ENCODE data around the gene PNKP.

PNKP gene

DNA sequence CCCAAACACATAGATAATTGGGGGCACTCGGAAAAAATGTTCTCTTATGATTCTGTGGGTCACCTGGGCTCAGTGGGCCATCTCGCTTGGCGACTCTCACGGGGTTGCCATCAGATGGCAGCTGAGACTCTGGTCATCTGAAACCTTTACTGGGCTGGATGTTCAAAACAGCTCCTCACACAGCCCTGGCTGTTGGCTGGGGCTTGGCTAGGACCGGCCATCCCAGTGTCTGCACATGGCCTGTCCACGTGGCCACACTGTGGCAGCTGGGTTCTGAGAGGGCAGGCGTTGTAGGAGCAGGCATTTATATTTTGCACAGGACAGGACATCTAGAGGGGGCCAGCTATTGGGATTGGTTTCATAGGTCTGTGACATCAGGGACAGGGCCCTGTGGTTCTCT, 33.8 kb downstream of the PNKP start:
- Histone ChIP-seq H3K9me3 (ENCODE audit: insufficient read depth, low read length) (no peaks in the 10 kb centered on the region), H3K4me2 (ENCODE audit: low read depth, low read length, poor library complexity, severe bottlenecking) (no peak overlapping the region), H3K79me2 (ENCODE audit: insufficient read depth, low read length) (no peaks in the 10 kb centered on the region), H3K36me3 (ENCODE audit: low read length) (peaks cover under 1% of the 10 kb centered on the region; the same call in 1 of the 2 replicates), H3K27ac (ENCODE audit: low read depth, low read length) (no peak overlapping the region), H3F3A (ENCODE audit: insufficient read depth) (no peaks in the 10 kb centered on the region), H3K27me3 (ENCODE audit: low read length) (no peaks in the 10 kb centered on the region), H3K9ac (ENCODE audit: low read length) (no peak overlapping the region), H2AFZ (ENCODE audit: low read depth, low read length, severe bottlenecking) (no peak overlapping the region), H3K9me2 (replicated peaks; ENCODE audit: insufficient read depth, low read length) (no peaks in the 10 kb centered on the region), H3K4me3 (ENCODE audit: insufficient read depth, low read length, poor library complexity, severe bottlenecking) (no peak overlapping the region), H4K20me1 (ENCODE audit: low read depth, low read length) (no peaks in the 10 kb centered on the region)
- no peak for TF ChIP-seq EZH2phosphoT487 (conservative IDR thresholded peaks at IDR 0.05; ENCODE audit: low read length)
- TF ChIP-seq, protein P1, sequence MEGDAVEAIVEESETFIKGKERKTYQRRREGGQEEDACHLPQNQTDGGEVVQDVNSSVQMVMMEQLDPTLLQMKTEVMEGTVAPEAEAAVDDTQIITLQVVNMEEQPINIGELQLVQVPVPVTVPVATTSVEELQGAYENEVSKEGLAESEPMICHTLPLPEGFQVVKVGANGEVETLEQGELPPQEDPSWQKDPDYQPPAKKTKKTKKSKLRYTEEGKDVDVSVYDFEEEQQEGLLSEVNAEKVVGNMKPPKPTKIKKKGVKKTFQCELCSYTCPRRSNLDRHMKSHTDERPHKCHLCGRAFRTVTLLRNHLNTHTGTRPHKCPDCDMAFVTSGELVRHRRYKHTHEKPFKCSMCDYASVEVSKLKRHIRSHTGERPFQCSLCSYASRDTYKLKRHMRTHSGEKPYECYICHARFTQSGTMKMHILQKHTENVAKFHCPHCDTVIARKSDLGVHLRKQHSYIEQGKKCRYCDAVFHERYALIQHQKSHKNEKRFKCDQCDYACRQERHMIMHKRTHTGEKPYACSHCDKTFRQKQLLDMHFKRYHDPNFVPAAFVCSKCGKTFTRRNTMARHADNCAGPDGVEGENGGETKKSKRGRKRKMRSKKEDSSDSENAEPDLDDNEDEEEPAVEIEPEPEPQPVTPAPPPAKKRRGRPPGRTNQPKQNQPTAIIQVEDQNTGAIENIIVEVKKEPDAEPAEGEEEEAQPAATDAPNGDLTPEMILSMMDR (IDR thresholded peaks at IDR 0.05; ENCODE audit: insufficient read depth, low read length, poor library complexity, severe bottlenecking), result no peak

DNA sequence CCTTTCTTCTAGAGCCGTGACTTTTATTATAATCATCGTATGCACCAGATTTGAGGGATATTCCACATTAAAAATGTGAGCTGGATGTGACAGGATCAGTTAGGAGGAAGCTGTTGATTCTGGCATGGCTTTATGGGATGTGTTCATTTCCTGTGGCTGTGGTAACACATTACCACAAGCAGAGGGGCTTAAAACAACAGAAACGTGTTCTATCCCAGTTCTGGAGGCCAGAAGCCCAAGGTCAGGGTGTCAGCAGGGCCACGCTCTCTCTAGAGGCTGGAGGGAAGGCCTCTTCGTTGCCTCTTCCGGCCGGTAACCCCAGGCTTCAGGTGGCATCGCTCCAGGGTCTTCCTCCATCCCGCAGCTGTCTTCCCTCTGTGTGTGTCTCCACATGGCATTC, 34.8 kb downstream of the PNKP start:
- Histone ChIP-seq H3K4me3 (ENCODE audit: insufficient read depth, low read length, poor library complexity, severe bottlenecking) (no peak overlapping the region), H3K27me3 (ENCODE audit: low read length) (no peaks in the 10 kb centered on the region), H2AFZ (ENCODE audit: low read depth, low read length, severe bottlenecking) (no peak overlapping the region), H3K9me2 (replicated peaks; ENCODE audit: insufficient read depth, low read length) (no peaks in the 10 kb centered on the region), H3K9ac (ENCODE audit: low read length) (no peak overlapping the region), H3F3A (ENCODE audit: insufficient read depth) (no peaks in the 10 kb centered on the region), H3K79me2 (ENCODE audit: insufficient read depth, low read length) (no peaks in the 10 kb centered on the region), H4K20me1 (ENCODE audit: low read depth, low read length) (no peaks in the 10 kb centered on the region), H3K4me2 (ENCODE audit: low read depth, low read length, poor library complexity, severe bottlenecking) (no peak overlapping the region), H3K9me3 (ENCODE audit: insufficient read depth, low read length) (no peaks in the 10 kb centered on the region), H3K36me3 (ENCODE audit: low read length) (no peaks in the 10 kb centered on the region; the same call in 1 of the 2 replicates), H3K27ac (ENCODE audit: low read depth, low read length) (no peak overlapping the region)
- TF ChIP-seq EZH2phosphoT487 (conservative IDR thresholded peaks at IDR 0.05; ENCODE audit: low read length), result no peak
- TF ChIP-seq, protein P1 (IDR thresholded peaks at IDR 0.05; ENCODE audit: insufficient read depth, low read length, poor library complexity, severe bottlenecking), result no peak

DNA sequence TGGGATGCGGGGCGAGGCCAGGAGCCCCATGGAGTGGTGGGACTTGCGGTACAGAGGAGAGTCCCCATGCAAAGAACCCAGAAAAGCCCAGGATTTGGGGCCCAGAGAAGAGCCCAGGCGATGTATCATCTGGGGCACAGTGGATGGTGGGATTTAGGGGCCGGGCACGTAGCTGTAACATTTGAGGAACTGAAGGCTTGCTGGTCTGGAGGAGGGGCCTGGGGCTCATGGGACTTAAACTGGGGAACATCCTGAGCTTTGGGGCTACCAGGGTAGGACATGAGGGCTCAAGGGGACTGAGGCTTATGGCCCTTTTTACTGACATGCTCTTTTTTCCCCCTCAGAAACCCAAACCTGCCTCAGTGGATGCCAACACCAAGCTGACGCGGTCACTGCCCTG, 35.8 kb downstream of the PNKP start:
- Histone ChIP-seq H3K9ac (ENCODE audit: low read length) (no peak overlapping the region), H2AFZ (ENCODE audit: low read depth, low read length, severe bottlenecking) (no peak overlapping the region), H3K36me3 (ENCODE audit: low read length) (no peaks in the 10 kb centered on the region; the same call in 1 of the 2 replicates), H3K4me3 (ENCODE audit: insufficient read depth, low read length, poor library complexity, severe bottlenecking) (no peak overlapping the region), H3K27ac (ENCODE audit: low read depth, low read length) (no peak overlapping the region), H4K20me1 (ENCODE audit: low read depth, low read length) (no peaks in the 10 kb centered on the region), H3F3A (ENCODE audit: insufficient read depth) (no peaks in the 10 kb centered on the region), H3K4me2 (ENCODE audit: low read depth, low read length, poor library complexity, severe bottlenecking) (no peak overlapping the region), H3K9me3 (ENCODE audit: insufficient read depth, low read length) (no peaks in the 10 kb centered on the region), H3K79me2 (ENCODE audit: insufficient read depth, low read length) (peaks cover 1% of the 10 kb centered on the region; the same call in 1 of the 2 replicates), H3K27me3 (ENCODE audit: low read length) (no peaks in the 10 kb centered on the region), H3K9me2 (replicated peaks; ENCODE audit: insufficient read depth, low read length) (no peaks in the 10 kb centered on the region)
- TF ChIP-seq, protein P1 (IDR thresholded peaks at IDR 0.05; ENCODE audit: insufficient read depth, low read length, poor library complexity, severe bottlenecking), result no peak
- TF ChIP-seq EZH2phosphoT487 (conservative IDR thresholded peaks at IDR 0.05; ENCODE audit: low read length), result no peak
